ENCODE measurements around the gene STRADA. TPM values are rescaled to one million over a fixed set of nuclear protein-coding genes. Genes with fewer than 3 reads are reported as not detected.
A peak's percentile ranks its signal among the peaks of the same experiment; 100 is the strongest.

Gene STRADA
- total and polyA plus RNA-seq, 3 experiments from 2014 or later, result 22.8 to 57.2 (median 56.7) TPM

DNA sequence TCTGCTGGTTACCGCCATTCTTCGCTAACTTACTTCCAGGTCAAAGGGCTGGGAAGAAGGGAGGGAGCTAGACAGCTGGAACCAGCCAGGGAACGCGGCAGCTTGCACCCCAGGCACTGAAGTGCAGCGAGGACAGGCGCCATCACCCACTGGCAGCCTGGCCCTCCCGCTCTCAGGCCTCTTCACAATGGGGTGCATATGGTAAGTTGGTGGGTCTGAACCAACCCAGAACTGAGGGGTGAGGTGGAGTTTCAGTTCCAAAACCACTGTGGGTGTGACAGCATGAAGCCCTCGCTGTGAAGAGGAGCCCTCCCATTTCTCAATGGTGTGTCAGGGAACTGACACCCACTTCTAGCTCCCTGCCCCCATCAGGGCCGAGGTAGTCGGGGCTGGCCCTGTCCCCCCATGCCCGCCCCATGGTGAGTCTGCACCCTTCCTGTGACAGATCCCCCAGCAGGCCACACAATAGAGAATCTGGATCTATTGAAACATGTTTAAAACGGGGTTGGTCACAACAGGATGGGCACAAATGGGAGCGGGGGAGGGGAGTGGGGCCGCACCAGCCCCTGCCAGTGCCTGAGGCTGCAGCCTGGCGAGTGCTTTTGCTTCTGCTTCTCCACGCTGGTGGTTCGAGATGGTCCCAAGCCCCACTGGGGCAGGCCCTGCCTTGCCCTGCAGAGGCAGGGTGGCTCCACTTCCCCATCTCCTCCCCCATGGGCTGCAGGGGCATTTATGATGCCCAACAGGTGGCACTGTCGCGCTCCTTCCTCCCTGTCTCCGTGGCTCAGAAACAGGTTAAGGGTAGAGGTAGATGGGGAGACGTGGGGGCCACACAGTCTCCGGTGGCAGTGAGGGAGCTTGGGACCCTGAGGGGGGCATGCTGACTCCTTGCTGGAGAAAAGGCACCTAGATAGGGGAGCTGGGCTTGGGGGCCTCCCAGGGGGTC lies 44.0 kb downstream of the STRADA start:
- Histone ChIP-seq H3K4me1 (ENCODE audit: insufficient read depth, low read length) (peaks cover 50% of the 10 kb centered on the region), H3K9me3 (ENCODE audit: low read length) (no peaks in the 10 kb centered on the region)

GRCh38 chr17:63696381-63696961 lies 45.1 kb downstream of the STRADA start:
- peaks cover 3 to 76% (median 4%) of the 10 kb centered on the region in 3 donors for H3K36me3 Mint-ChIP-seq
- POLR2A ChIA-PET, result interaction anchor here (1.0 to 7.5 kb wide), 5 partner anchors 12 to 78 kb away, joined by 5 to 270 read pairs (median 20); partner anchors contain the start of genes CCDC47, DDX42 and MAP3K3

More for the DNA sequence above, 44.0 kb downstream of the STRADA start:
- H3K9me3 Mint-ChIP-seq, result peaks cover 0 to 6% (median 0%) of the 10 kb centered on the region in 5 donors
- peaks cover 0 to 3% of the 10 kb centered on the region in 2 donors for H3K27me3 Mint-ChIP-seq
- peaks cover 3 to 75% (median 4%) of the 10 kb centered on the region in 3 donors for H3K36me3 Mint-ChIP-seq
- H3K4me3 Mint-ChIP-seq, result peak overlapping the region; percentile 98 to 100 (median 98)
- H3K4me3 ChIP-seq (ENCODE audit: low read length), result peak overlapping the region; percentile 95
- H3K4me1 Mint-ChIP-seq, result peaks cover 61 to 71% (median 62%) of the 10 kb centered on the region in 3 donors
- peak; percentile 76 to 92 (median 84) for DNase-seq
- H3K27me3 ChIP-seq (ENCODE audit: insufficient read depth, low read length, poor library complexity, severe bottlenecking), result no peaks in the 10 kb centered on the region
- POLR2A ChIA-PET, result interaction anchor here (0.6 to 7.5 kb wide), 12 partner anchors 11 to 1041 kb away, joined by 3 to 270 read pairs (median 6); partner anchors contain the start of genes CCDC47, DDX42 and MAP3K3
- peak overlapping the region; percentile 74 for H3K27ac ChIP-seq (ENCODE audit: low read depth, low read length)
- peaks cover 29% of the 10 kb centered on the region for H3K36me3 ChIP-seq (ENCODE audit: insufficient read depth, low read length)
- peak overlapping the region; percentile 94 to 99 (median 98) for H3K27ac Mint-ChIP-seq
- CTCF ChIA-PET, result interaction anchor here (1.0 to 10.4 kb wide), 11 partner anchors 9 to 272 kb away, joined by 3 to 251 read pairs (median 6); partner anchors contain the start of genes CCDC47, DDX42 and MAP3K3

DNA sequence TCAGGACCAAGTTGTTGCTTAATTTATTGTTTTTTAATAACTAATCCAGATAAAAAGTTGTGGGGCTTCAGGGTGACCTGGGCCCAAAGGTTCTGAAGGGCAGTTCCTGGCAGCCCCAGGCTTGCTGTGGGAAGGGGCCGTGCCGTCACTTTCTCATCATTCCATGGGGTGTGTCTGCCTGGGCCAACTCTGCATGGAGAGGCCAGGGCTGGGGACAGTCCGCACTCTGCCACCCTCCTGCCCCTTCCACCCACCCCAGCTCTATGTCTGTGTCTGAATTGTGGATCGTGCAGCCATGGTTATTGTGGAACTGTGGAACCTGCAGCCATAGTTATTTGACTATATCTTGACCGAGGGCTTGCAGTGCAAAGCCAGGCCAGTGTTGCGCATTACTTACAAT lies 45.7 kb downstream of the STRADA start:
- ChIA-PET CTCF (interaction anchor here (1.5 to 10.4 kb wide), 3 partner anchors 15 to 270 kb away, joined by 3 to 251 read pairs (median 6); partner anchors contain the start of gene MAP3K3), POLR2A (interaction anchor here (1.0 to 7.5 kb wide), 7 partner anchors 13 to 270 kb away, joined by 3 to 270 read pairs (median 9); partner anchors contain the start of genes CCDC47, DDX42 and MAP3K3)
- peak in 1 of 5 donors; percentile 25 for DNase-seq
- Histone ChIP-seq H3K27me3 (ENCODE audit: insufficient read depth, low read length, poor library complexity, severe bottlenecking) (no peaks in the 10 kb centered on the region), H3K36me3 (ENCODE audit: insufficient read depth, low read length) (peaks cover 29% of the 10 kb centered on the region), H3K27ac (ENCODE audit: low read depth, low read length) (no peak overlapping the region), H3K4me1 (ENCODE audit: insufficient read depth, low read length) (peaks cover 42% of the 10 kb centered on the region), H3K9me3 (ENCODE audit: low read length) (no peaks in the 10 kb centered on the region), H3K4me3 (ENCODE audit: low read length) (no peak overlapping the region)
- Mint-ChIP-seq H3K27me3 (peaks cover 0 to 3% of the 10 kb centered on the region in 2 donors), H3K27ac (peak overlapping the region; percentile 52 to 99 (median 97)), H3K36me3 (peaks cover 3 to 78% (median 4%) of the 10 kb centered on the region in 3 donors), H3K9me3 (peaks cover 0 to 2% (median 0%) of the 10 kb centered on the region in 5 donors), H3K4me1 (peaks cover 50 to 64% (median 52%) of the 10 kb centered on the region in 3 donors), H3K4me3 (peak overlapping the region; percentile 98 to 100 (median 98))

More at GRCh38 chr17:63696381-63696961, 45.1 kb downstream of the STRADA start:
- DNase-seq, result peak in 4 of 5 donors; percentile 22 to 62 (median 52)
- Histone ChIP-seq H3K27ac (ENCODE audit: low read depth, low read length) (peak overlapping the region; percentile 28), H3K9me3 (ENCODE audit: low read length) (no peaks in the 10 kb centered on the region), H3K27me3 (ENCODE audit: insufficient read depth, low read length, poor library complexity, severe bottlenecking) (no peaks in the 10 kb centered on the region), H3K4me3 (ENCODE audit: low read length) (peak overlapping the region; percentile 95), H3K4me1 (ENCODE audit: insufficient read depth, low read length) (peaks cover 44% of the 10 kb centered on the region), H3K36me3 (ENCODE audit: insufficient read depth, low read length) (peaks cover 29% of the 10 kb centered on the region)
- Mint-ChIP-seq H3K4me1 (peaks cover 54 to 68% (median 54%) of the 10 kb centered on the region in 3 donors), H3K27me3 (peaks cover 0 to 3% of the 10 kb centered on the region in 2 donors), H3K27ac (peak overlapping the region; percentile 74 to 99 (median 97)), H3K9me3 (peaks cover 0 to 3% (median 0%) of the 10 kb centered on the region in 5 donors), H3K4me3 (peak overlapping the region; percentile 98 to 100 (median 98))
- CTCF ChIA-PET, result interaction anchor here (1.5 to 10.4 kb wide), 5 partner anchors 14 to 270 kb away, joined by 3 to 251 read pairs (median 8); partner anchors contain the start of gene MAP3K3

GRCh38 chr17:63694950-63695773 lies 46.4 kb downstream of the STRADA start:
- Mint-ChIP-seq H3K27ac (peak overlapping the region; percentile 66 to 99 (median 88)), H3K36me3 (peaks cover 3 to 85% (median 4%) of the 10 kb centered on the region in 3 donors), H3K4me1 (peaks cover 50 to 64% (median 52%) of the 10 kb centered on the region in 3 donors), H3K27me3 (peaks cover 0 to 3% of the 10 kb centered on the region in 2 donors), H3K9me3 (peaks cover 0 to 2% (median 0%) of the 10 kb centered on the region in 5 donors), H3K4me3 (peak overlapping the region; percentile 50 to 88 (median 63))
- CTCF ChIA-PET, result interaction anchor here (0.6 to 10.4 kb wide), 6 partner anchors 15 to 270 kb away, joined by 3 to 251 read pairs (median 4); partner anchors contain the start of genes GH2 and MAP3K3
- H3K9me3 ChIP-seq (ENCODE audit: low read length), result no peaks in the 10 kb centered on the region
- H3K4me3 ChIP-seq (ENCODE audit: low read length), result no peak overlapping the region
- POLR2A ChIA-PET, result interaction anchor here (0.6 to 7.5 kb wide), 19 partner anchors 13 to 269 kb away, joined by 3 to 270 read pairs (median 6); partner anchors contain the start of genes CCDC47, DCAF7, DDX42 and MAP3K3
- no peak overlapping the region for H3K27ac ChIP-seq (ENCODE audit: low read depth, low read length)
- H3K36me3 ChIP-seq (ENCODE audit: insufficient read depth, low read length), result peaks cover 34% of the 10 kb centered on the region
- peak in 1 of 5 donors; percentile 31 for DNase-seq
- peaks cover 42% of the 10 kb centered on the region for H3K4me1 ChIP-seq (ENCODE audit: insufficient read depth, low read length)
- H3K27me3 ChIP-seq (ENCODE audit: insufficient read depth, low read length, poor library complexity, severe bottlenecking), result no peaks in the 10 kb centered on the region

DNA sequence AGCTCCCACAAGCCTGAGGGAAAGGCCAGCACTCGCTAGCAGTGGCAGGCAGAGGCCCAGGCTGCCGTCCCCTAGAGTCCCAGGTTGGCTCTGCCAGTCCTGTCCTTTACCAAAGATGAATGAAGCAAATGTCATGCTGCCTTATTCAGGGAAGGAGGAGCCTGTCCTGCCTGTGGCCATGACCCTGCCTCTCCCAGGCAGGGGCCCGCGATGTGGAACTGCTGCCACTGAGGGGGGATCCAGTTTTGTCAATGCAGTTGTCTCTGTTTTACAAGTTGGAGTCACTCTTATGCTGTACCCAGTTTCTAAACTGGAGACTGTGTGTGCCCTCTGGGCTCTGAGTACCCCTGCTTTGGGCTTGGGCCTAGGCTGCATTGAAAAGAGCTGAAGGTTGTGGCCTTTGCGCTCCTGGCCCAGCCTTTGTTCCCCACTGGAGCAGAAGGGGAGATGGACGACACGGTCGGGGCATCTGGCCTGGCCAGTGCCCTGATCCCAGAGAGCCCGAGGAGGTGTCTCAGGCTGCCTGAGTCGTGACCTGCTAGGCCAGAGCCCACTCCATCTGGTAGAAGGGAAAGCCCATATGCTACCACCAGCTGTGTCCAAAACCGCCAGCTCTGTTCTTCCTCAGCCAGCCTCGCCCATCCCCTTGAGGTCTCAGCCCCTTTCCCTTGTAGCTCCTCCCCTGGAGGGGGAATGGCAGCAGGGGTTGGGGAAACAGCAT lies 47.2 kb downstream of the STRADA start:
- Histone ChIP-seq H3K9me3 (ENCODE audit: low read length) (no peaks in the 10 kb centered on the region), H3K27ac (ENCODE audit: low read depth, low read length) (no peak overlapping the region), H3K36me3 (ENCODE audit: insufficient read depth, low read length) (peaks cover 42% of the 10 kb centered on the region), H3K27me3 (ENCODE audit: insufficient read depth, low read length, poor library complexity, severe bottlenecking) (no peaks in the 10 kb centered on the region), H3K4me1 (ENCODE audit: insufficient read depth, low read length) (peaks cover 42% of the 10 kb centered on the region), H3K4me3 (ENCODE audit: low read length) (no peak overlapping the region)
- Mint-ChIP-seq H3K4me1 (peaks cover 50 to 64% (median 52%) of the 10 kb centered on the region in 3 donors), H3K4me3 (peak overlapping the region in 6 of 7 donors; percentile 37 to 88 (median 60)), H3K9me3 (peaks cover 0 to 2% (median 0%) of the 10 kb centered on the region in 5 donors), H3K27me3 (peaks cover 0 to 3% of the 10 kb centered on the region in 2 donors), H3K36me3 (peaks cover 4 to 93% (median 4%) of the 10 kb centered on the region in 3 donors), H3K27ac (peak overlapping the region; percentile 66 to 99 (median 88))
- ChIA-PET POLR2A (interaction anchor here (0.6 to 7.5 kb wide), 20 partner anchors 14 to 930 kb away, joined by 3 to 270 read pairs (median 5); partner anchors contain the start of genes CCDC47, DCAF7, DDX42 and MAP3K3), CTCF (interaction anchor here (0.7 to 10.4 kb wide), 4 partner anchors 16 to 269 kb away, joined by 3 to 251 read pairs (median 4); partner anchors contain the start of gene GH2)
- no peak for DNase-seq

DNA sequence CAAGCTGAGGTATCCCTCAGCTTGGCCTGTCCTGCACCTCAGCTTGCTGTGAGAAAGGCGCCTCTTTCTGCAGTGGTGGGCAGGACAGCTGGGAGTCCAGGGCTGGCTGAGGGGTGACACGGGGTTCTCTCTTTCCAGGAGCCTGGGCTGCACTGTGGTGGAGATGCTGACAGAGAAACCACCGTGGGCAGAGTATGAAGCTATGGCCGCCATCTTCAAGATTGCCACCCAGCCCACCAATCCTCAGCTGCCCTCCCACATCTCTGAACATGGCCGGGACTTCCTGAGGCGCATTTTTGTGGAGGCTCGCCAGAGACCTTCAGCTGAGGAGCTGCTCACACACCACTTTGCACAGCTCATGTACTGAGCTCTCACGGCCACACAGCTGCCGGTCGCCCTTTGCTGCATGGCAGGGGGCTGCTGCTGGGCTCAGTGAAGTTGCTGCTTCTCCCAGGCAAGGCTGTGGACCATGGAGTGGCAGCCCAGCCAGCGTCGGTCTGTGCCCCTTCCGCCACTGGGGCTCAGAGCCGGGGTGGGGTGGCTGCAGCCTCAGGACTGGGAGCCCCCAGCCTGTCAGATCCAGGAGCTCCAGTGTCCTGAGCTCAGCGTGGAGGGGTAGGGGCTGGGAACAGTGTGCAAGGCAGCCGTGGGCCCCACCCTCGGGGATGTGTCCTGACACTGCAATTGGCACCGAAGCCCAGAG lies 48.0 kb downstream of the STRADA start:
- H3K4me1 ChIP-seq (ENCODE audit: insufficient read depth, low read length), result peaks cover 42% of the 10 kb centered on the region
- Mint-ChIP-seq H3K27ac (peak overlapping the region; percentile 80 to 99 (median 87)), H3K4me1 (peaks cover 50 to 64% (median 52%) of the 10 kb centered on the region in 3 donors), H3K9me3 (peaks cover 0 to 2% (median 0%) of the 10 kb centered on the region in 5 donors), H3K27me3 (peaks cover 0 to 3% of the 10 kb centered on the region in 2 donors), H3K36me3 (peaks cover 4 to 96% (median 5%) of the 10 kb centered on the region in 3 donors), H3K4me3 (peak overlapping the region in 3 of 7 donors; percentile 20 to 74 (median 65))
- no peaks in the 10 kb centered on the region for H3K27me3 ChIP-seq (ENCODE audit: insufficient read depth, low read length, poor library complexity, severe bottlenecking)
- ChIA-PET POLR2A (interaction anchor here (0.7 to 7.5 kb wide), 8 partner anchors 15 to 931 kb away, joined by 3 to 270 read pairs (median 6); partner anchors contain the start of genes CCDC47, DDX42 and MAP3K3), CTCF (interaction anchor here (0.6 to 10.4 kb wide), 4 partner anchors 11 to 268 kb away, joined by 3 to 251 read pairs (median 4); no protein-coding TSS in a partner anchor)
- H3K9me3 ChIP-seq (ENCODE audit: low read length), result no peaks in the 10 kb centered on the region
- H3K4me3 ChIP-seq (ENCODE audit: low read length), result no peak overlapping the region
- H3K36me3 ChIP-seq (ENCODE audit: insufficient read depth, low read length), result peaks cover 47% of the 10 kb centered on the region
- peak in 1 of 5 donors; percentile 8 for DNase-seq
- H3K27ac ChIP-seq (ENCODE audit: low read depth, low read length), result no peak overlapping the region
